SK-N-SH treated with all-trans-retinoic acid at 6 μM for 48 hours (cell line): Measurements from ENCODE around the gene HSPG2.

Source experiments
- ATAC-seq: fragments of 200-7000 bp; cut with Tn5 transposase; 3 replicates; pipeline ENCODE4 v1.9.1; 2020; ENCODE audit warnings: mild to moderate bottlenecking, moderate library complexity
- ARNTL ChIP-seq: fragments of 450-650 bp; formaldehyde crosslinking; IDR thresholded peaks from 2 replicates; pipeline ENCODE4 v1.5.0; 2020; ENCODE audit warnings: low read depth, mild to moderate bottlenecking, moderate library complexity, borderline replicate concordance
- BACH2 ChIP-seq: fragments of 250-450 bp; sonication (Bioruptor Pico); IDR thresholded peaks from 2 replicates; pipeline ENCODE4 v1.9.0; 2021; ENCODE audit warnings: mild to moderate bottlenecking, borderline replicate concordance
- CREB5 ChIP-seq: fragments of 250-450 bp; sonication (Bioruptor Pico); IDR thresholded peaks from 2 replicates; pipeline ENCODE4 v1.5.1; 2020; ENCODE audit warnings: low read depth, mild to moderate bottlenecking, moderate library complexity
- CSDC2 ChIP-seq: fragments of 250-450 bp; sonication (Bioruptor Pico); IDR thresholded peaks from 2 replicates; pipeline ENCODE4 v1.5.0; 2020; ENCODE audit warnings: mild to moderate bottlenecking, moderate library complexity
- CSRNP3 ChIP-seq: fragments of 250-450 bp; sonication (Bioruptor Pico); IDR thresholded peaks from 2 replicates; pipeline ENCODE4 v1.5.1; 2021; ENCODE audit warnings: mild to moderate bottlenecking, moderate library complexity
- ESRRG ChIP-seq: fragments of 250-450 bp; sonication (Bioruptor Pico); IDR thresholded peaks from 2 replicates; pipeline ENCODE4 v1.6.1; 2021; ENCODE audit warnings: mild to moderate bottlenecking
- GLIS3 ChIP-seq: fragments of 250-450 bp; sonication (Bioruptor Pico); IDR thresholded peaks from 2 replicates; pipeline ENCODE4 v1.5.0; 2020; ENCODE audit warnings: mild to moderate bottlenecking, moderate library complexity
- ISL1 ChIP-seq: fragments of 250-450 bp; sonication (Bioruptor Pico); IDR thresholded peaks from 2 replicates; pipeline ENCODE4 v2.1.2; 2022; ENCODE audit warnings: mild to moderate bottlenecking, moderate library complexity
- OSR1 ChIP-seq: fragments of 250-450 bp; sonication (Bioruptor Pico); IDR thresholded peaks from 2 replicates; pipeline ENCODE4 v1.8.0; 2022; ENCODE audit warnings: moderate library complexity, mild to moderate bottlenecking, inconsistent platforms
- PATZ1 ChIP-seq: fragments of 250-450 bp; sonication (Bioruptor Pico); IDR thresholded peaks from 2 replicates; pipeline ENCODE4 v1.8.0; 2020; ENCODE audit warnings: mild to moderate bottlenecking, moderate library complexity, borderline replicate concordance
- POU6F1 ChIP-seq: fragments of 250-450 bp; sonication (Bioruptor Pico); IDR thresholded peaks from 2 replicates; pipeline ENCODE4 v1.8.0; 2021; ENCODE audit warnings: low read depth, mild to moderate bottlenecking, moderate library complexity, borderline replicate concordance
- PPARA ChIP-seq: fragments of 250-450 bp; sonication (Bioruptor Pico); IDR thresholded peaks from 2 replicates; pipeline ENCODE4 v1.5.0; 2020; ENCODE audit warnings: mild to moderate bottlenecking, borderline replicate concordance
- RARB ChIP-seq: fragments of 250-450 bp; sonication (Bioruptor Pico); IDR thresholded peaks from 2 replicates; pipeline ENCODE4 v1.8.0; 2021; ENCODE audit warnings: mild to moderate bottlenecking, moderate library complexity
- TCF4 ChIP-seq: fragments of 250-450 bp; sonication (Bioruptor Pico); IDR thresholded peaks from 2 replicates; pipeline ENCODE4 v1.8.0; 2021; ENCODE audit warnings: mild to moderate bottlenecking, moderate library complexity, borderline replicate concordance
- TSHZ2 ChIP-seq: fragments of 250-450 bp; sonication (Bioruptor Pico); IDR thresholded peaks from 2 replicates; pipeline ENCODE4 v1.5.0; 2020; ENCODE audit warnings: mild to moderate bottlenecking, moderate library complexity
- ZC3H10 ChIP-seq: fragments of 250-450 bp; sonication (Bioruptor Pico); IDR thresholded peaks from 2 replicates; pipeline ENCODE4 v1.5.1; 2021; ENCODE audit warnings: mild to moderate bottlenecking, moderate library complexity
- ZFP30 ChIP-seq: fragments of 450-650 bp; formaldehyde crosslinking; IDR thresholded peaks from 2 replicates; pipeline ENCODE4 v1.5.0; 2022; ENCODE audit warnings: mild to moderate bottlenecking, moderate library complexity
- ZNF70 ChIP-seq: fragments of 450-650 bp; formaldehyde crosslinking; IDR thresholded peaks from 2 replicates; pipeline ENCODE4 v1.5.0; 2020; ENCODE audit warnings: mild to moderate bottlenecking, moderate library complexity
- ZNF8 ChIP-seq: fragments of 450-650 bp; formaldehyde crosslinking; IDR thresholded peaks from 2 replicates; pipeline ENCODE4 v1.5.0; 2020; ENCODE audit warnings: mild to moderate bottlenecking, moderate library complexity

The HSPG2 gene

GRCh38 chr1:21840981-21841380, 96.1 kb downstream of the HSPG2 start:
- TF ChIP-seq PATZ1 (CRISPR knock-in tag) (no peak), CSDC2 (CRISPR knock-in tag) (no peak), RARB (CRISPR knock-in tag) (no peak), ZNF8 (CRISPR knock-in tag) (no peak), TSHZ2 (CRISPR knock-in tag) (no peak), TCF4 (CRISPR knock-in tag) (no peak), CREB5 (CRISPR knock-in tag) (no peak), ZNF70 (no peak), ESRRG (CRISPR knock-in tag) (no peak)
- ATAC-seq: no peak; the same call in 2 of the 3 replicates

- no peak for TF ChIP-seq PATZ1 (CRISPR knock-in tag)
- no peak for TF ChIP-seq OSR1
- no peak for TF ChIP-seq PPARA (CRISPR knock-in tag)
- TF ChIP-seq CSRNP3 (CRISPR knock-in tag): no peak
- no peak for ATAC-seq
These were observed 97.6 kb downstream of the HSPG2 start for GRCh38 chr1:21839337-21840037.

GRCh38 chr1:21838359-21839157, 98.6 kb downstream of the HSPG2 start:
- no peak for ATAC-seq
- TF ChIP-seq ZC3H10 (CRISPR knock-in tag): no peak
- no peak for TF ChIP-seq ZNF70
- TF ChIP-seq ISL1: no peak
- no peak for TF ChIP-seq CSRNP3 (CRISPR knock-in tag)
- no peak for TF ChIP-seq ESRRG (CRISPR knock-in tag)
- no peak for TF ChIP-seq RARB (CRISPR knock-in tag)
- TF ChIP-seq OSR1: no peak
- TF ChIP-seq GLIS3 (CRISPR knock-in tag): no peak
- no peak for TF ChIP-seq ZFP30 (CRISPR knock-in tag)
- TF ChIP-seq ARNTL: no peak
- TF ChIP-seq PPARA (CRISPR knock-in tag): no peak
- TF ChIP-seq BACH2 (CRISPR knock-in tag): no peak
- no peak for TF ChIP-seq POU6F1 (CRISPR knock-in tag)
- no peak for TF ChIP-seq TSHZ2 (CRISPR knock-in tag)
